Measurements from ENCODE around the gene AAK1. TPM values are rescaled to one million over a fixed set of nuclear protein-coding genes. Genes with fewer than 3 reads are reported as not detected.

Gene AAK1
- total RNA-seq, 1 experiment from 2014 or later = 30.6 TPM

- Histone ChIP-seq H3K4me2 (ENCODE audit: insufficient read depth, insufficient read length, low read length) (no peak overlapping the region), H3K4ac (ENCODE audit: low read depth, low read length) (no peak overlapping the region), H3K9me3 (ENCODE audit: control insufficient read depth, low read depth, low read length) (no peaks in the 10 kb centered on the region), H2BK20ac (ENCODE audit: low read depth, low read length, poor library complexity, severe bottlenecking) (no peak overlapping the region), H4K20me1 (ENCODE audit: control insufficient read depth, insufficient read depth, insufficient read length) (no peaks in the 10 kb centered on the region), H4K91ac (ENCODE audit: insufficient read length, low read depth, low read length) (no peak overlapping the region), H3K4me1 (ENCODE audit: insufficient read depth, low read length) (no peaks in the 10 kb centered on the region; the same call in 1 of the 2 replicates), H4K8ac (replicated peaks; ENCODE audit: insufficient read length, low read depth, low read length) (no peak overlapping the region), H2BK120ac (ENCODE audit: low read depth, low read length, poor library complexity, severe bottlenecking) (no peak overlapping the region), H3K9ac (ENCODE audit: extremely low read depth, insufficient read length, low read length) (no peak overlapping the region), H3T11ph (ENCODE audit: low read length) (no peak overlapping the region), H3K23ac (ENCODE audit: insufficient read length, low read depth, low read length) (no peak overlapping the region), H3K23me2 (ENCODE audit: insufficient read length, low read depth, low read length, poor library complexity, severe bottlenecking) (no peaks in the 10 kb centered on the region), H3K79me2 (ENCODE audit: insufficient read depth, low read length) (no peaks in the 10 kb centered on the region; the same call in 1 of the 2 replicates), H2BK15ac (ENCODE audit: low read depth, low read length) (no peak overlapping the region), H3K79me1 (ENCODE audit: insufficient read depth, low read depth, low read length, poor library complexity, severe bottlenecking) (no peaks in the 10 kb centered on the region), H2AFZ (ENCODE audit: low read length) (no peak overlapping the region), H2BK12ac (ENCODE audit: insufficient read length, low read depth, low read length) (no peak overlapping the region), H3K18ac (ENCODE audit: insufficient read length, low read depth, low read length) (no peak overlapping the region), H3K27ac (ENCODE audit: insufficient read length, low read depth, low read length) (no peak overlapping the region), H3K27me3 (ENCODE audit: insufficient read depth, low read length) (no peaks in the 10 kb centered on the region), H2BK5ac (ENCODE audit: insufficient read length, low read length) (no peak overlapping the region), H3K14ac (ENCODE audit: insufficient read depth, low read length) (no peak overlapping the region), H4K5ac (ENCODE audit: insufficient read length, low read depth, low read length) (no peak overlapping the region), H3K56ac (ENCODE audit: insufficient read length, low read depth, low read length) (no peak overlapping the region), H2AK5ac (ENCODE audit: insufficient read length, low read length) (no peak overlapping the region)
- H3K4me1 Mint-ChIP-seq = peaks cover 2 to 3% of the 10 kb centered on the region in 2 experiments
- peaks cover 2 to 7% of the 10 kb centered on the region in 2 experiments; a peak in 3 of 5 replicates for H3K9me3 Mint-ChIP-seq
- no peak for DNase-seq
- H3K27ac Mint-ChIP-seq = no peak overlapping the region
- H3K4me3 Mint-ChIP-seq = no peak overlapping the region
- no CpG with 5 or more reads among the region's 4 CpGs for WGBS (ENCODE audit: extremely low coverage, insufficient read length, low lambda C conversion rate)
- TF ChIP-seq, protein P1, sequence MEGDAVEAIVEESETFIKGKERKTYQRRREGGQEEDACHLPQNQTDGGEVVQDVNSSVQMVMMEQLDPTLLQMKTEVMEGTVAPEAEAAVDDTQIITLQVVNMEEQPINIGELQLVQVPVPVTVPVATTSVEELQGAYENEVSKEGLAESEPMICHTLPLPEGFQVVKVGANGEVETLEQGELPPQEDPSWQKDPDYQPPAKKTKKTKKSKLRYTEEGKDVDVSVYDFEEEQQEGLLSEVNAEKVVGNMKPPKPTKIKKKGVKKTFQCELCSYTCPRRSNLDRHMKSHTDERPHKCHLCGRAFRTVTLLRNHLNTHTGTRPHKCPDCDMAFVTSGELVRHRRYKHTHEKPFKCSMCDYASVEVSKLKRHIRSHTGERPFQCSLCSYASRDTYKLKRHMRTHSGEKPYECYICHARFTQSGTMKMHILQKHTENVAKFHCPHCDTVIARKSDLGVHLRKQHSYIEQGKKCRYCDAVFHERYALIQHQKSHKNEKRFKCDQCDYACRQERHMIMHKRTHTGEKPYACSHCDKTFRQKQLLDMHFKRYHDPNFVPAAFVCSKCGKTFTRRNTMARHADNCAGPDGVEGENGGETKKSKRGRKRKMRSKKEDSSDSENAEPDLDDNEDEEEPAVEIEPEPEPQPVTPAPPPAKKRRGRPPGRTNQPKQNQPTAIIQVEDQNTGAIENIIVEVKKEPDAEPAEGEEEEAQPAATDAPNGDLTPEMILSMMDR (conservative IDR thresholded peaks at IDR 0.05) = no peak
- no peaks in the 10 kb centered on the region for H3K27me3 Mint-ChIP-seq (ENCODE audit: low read depth)
- H3K36me3 Mint-ChIP-seq (ENCODE audit: insufficient read depth in 1 of 3, low read depth in 3 of 3) = peaks cover 6 to 8% (median 6%) of the 10 kb centered on the region in 3 experiments; a peak in 4 of 7 replicates
Observed at GRCh38 chr2:69603146-69603743, 40.3 kb downstream of the AAK1 start.
